Caco-2 (cell line): ENCODE results near the gene ZNF805. TPM values are rescaled to one million over a fixed set of nuclear protein-coding genes. Genes with fewer than 3 reads are reported as not detected.

Experiments used
- BruUV-seq: library from RNA; stranded (reverse); fragments of 400-500 nt; replicated peaks from 2 replicates; lab custom pipeline; 2021; lab: Mats Ljungman, UMichigan
- CTCF ChIA-PET: fragments of 300-600 bp; sonication (Branson Sonifier 250); formaldehyde crosslinking; loops from one replicate; lab custom pipeline; 2022; ENCODE audit warnings: antibody characterized with exemption; lab: Charles Lee
- POLR2A ChIA-PET: fragments of 300-600 bp; sonication (Branson Sonifier 250); formaldehyde crosslinking; loops from one replicate; lab custom pipeline; 2022; ENCODE audit warnings: antibody characterized with exemption; lab: Charles Lee
- DNase-seq, 2 experiments: peaks; one replicate each; pipeline versions ENCODE4 v3.0.0 to v3.0.0-alpha.2; 2020 to 2022
- H3K27me3 ChIP-seq: replicated peaks from 2 replicates; pipeline ENCODE4 v1.6.0; 2011; ENCODE audit warnings: low read length; ENCODE audit not compliant: control insufficient read depth, insufficient read depth
- H3K36me3 ChIP-seq: 2 replicates; pipeline ENCODE4 v1.5.1; 2011; ENCODE audit warnings: low read length; ENCODE audit not compliant: control insufficient read depth, insufficient read depth
- H3K4me1 ChIP-seq: fragments of 250-450 bp; sonication (Bioruptor Pico); 2 replicates; pipeline ENCODE4 v1.5.1; 2020; ENCODE audit warnings: mild to moderate bottlenecking
- H3K4me3 ChIP-seq: 2 replicates; pipeline ENCODE4 v1.5.1; 2011; ENCODE audit warnings: low read depth, mild to moderate bottlenecking, control low read depth, low read length
- H3K9me3 ChIP-seq: fragments of 250-450 bp; sonication (Bioruptor Pico); 2 replicates; pipeline ENCODE4 v1.5.1; 2020; ENCODE audit warnings: mild to moderate bottlenecking, moderate library complexity
- H3K27ac Mint-ChIP-seq: one replicate; pipeline ENCODE4 v1.8.0; 2022; ENCODE audit warnings: mixed read lengths; ENCODE audit not compliant: unreplicated experiment
- H3K27me3 Mint-ChIP-seq: one replicate; pipeline ENCODE4 v1.8.0; 2022; ENCODE audit warnings: mixed read lengths; ENCODE audit not compliant: insufficient read depth, unreplicated experiment
- H3K36me3 Mint-ChIP-seq: one replicate; pipeline ENCODE4 v1.8.0; 2022; ENCODE audit warnings: mild to moderate bottlenecking, mixed read lengths; ENCODE audit not compliant: insufficient read depth, unreplicated experiment
- H3K4me1 Mint-ChIP-seq: one replicate; pipeline ENCODE4 v1.8.0; 2022; ENCODE audit warnings: low read depth, mixed read lengths; ENCODE audit not compliant: unreplicated experiment
- H3K4me3 Mint-ChIP-seq: one replicate; pipeline ENCODE4 v1.8.0; 2022; ENCODE audit warnings: mild to moderate bottlenecking, moderate library complexity, mixed read lengths; ENCODE audit not compliant: unreplicated experiment
- H3K9me3 Mint-ChIP-seq: one replicate; pipeline ENCODE4 v1.8.0; 2022; ENCODE audit warnings: mixed read lengths; ENCODE audit not compliant: unreplicated experiment
- CTCF ChIP-seq, 2 experiments: fragments of 200-600 bp in 1 of 2; IDR thresholded peaks; 1 replicate in 1 of 2; 2 replicates in 1 of 2; pipeline versions ENCODE4 v1.5.1 to v1.8.0; 2011 to 2022; ENCODE audit warnings: antibody characterized with exemption in 1 of 2, control low read depth in 1 of 2, inconsistent platforms in 1 of 2, low read depth in 1 of 2, low read length in 1 of 2, mild to moderate bottlenecking in 1 of 2, moderate library complexity in 1 of 2; ENCODE audit not compliant: insufficient read depth in 1 of 2, severe bottlenecking in 1 of 2, unreplicated experiment in 1 of 2
- intact Hi-C: fragments of 100-400 bp; cut with micrococcal nuclease; formaldehyde crosslinking; loops from one replicate; pipeline ENCODE4 v1.10.0; 2022; ENCODE audit not compliant: unreplicated experiment
- total RNA-seq: library from RNA; stranded (reverse); gene quantifications from 2 replicates; pipeline ENCODE4 v1.2.3, GENCODE V29; 2022

Gene ZNF805
- total RNA-seq, 1 experiment from 2014 or later = 13.8 TPM

- intact Hi-C loops = no loop called here
- H3K4me1 ChIP-seq = no peaks in the 10 kb centered on the region
- Mint-ChIP-seq H3K36me3 (peaks cover 26% of the 10 kb centered on the region), H3K27me3 (no peaks in the 10 kb centered on the region), H3K27ac (no peak overlapping the region), H3K9me3 (no peaks in the 10 kb centered on the region), H3K4me1 (no peaks in the 10 kb centered on the region), H3K4me3 (no peak overlapping the region)
- no peaks in the 10 kb centered on the region for H3K9me3 ChIP-seq
- no peaks in the 10 kb centered on the region for H3K27me3 ChIP-seq
- CTCF ChIA-PET = no interaction called here
- H3K4me3 ChIP-seq = no peak overlapping the region
- no peak for DNase-seq
- POLR2A ChIA-PET = no interaction called here
- TF ChIP-seq CTCF (IDR thresholded peaks at IDR 0.05; ENCODE audit: insufficient read depth in 1 of 2, low read depth in 1 of 2, low read length in 1 of 2, severe bottlenecking in 1 of 2, unreplicated experiment in 1 of 2) = no peak
- peaks cover 4% of the 10 kb centered on the region; the same call in 1 of the 2 replicates for H3K36me3 ChIP-seq
- BruUV-seq = no TSS peak
Measured at GRCh38 chr19:57202160-57202559, 38.3 kb upstream of the ZNF805 start.

- H3K4me1 ChIP-seq = no peaks in the 10 kb centered on the region
- POLR2A ChIA-PET = no interaction called here
- intact Hi-C loops = no loop called here
- DNase-seq = no peak
- peaks cover 3% of the 10 kb centered on the region for H3K36me3 ChIP-seq
- H3K4me1 Mint-ChIP-seq = no peaks in the 10 kb centered on the region
- no peaks in the 10 kb centered on the region for H3K9me3 ChIP-seq
- CTCF ChIA-PET = no interaction called here
- H3K27ac Mint-ChIP-seq = no peak overlapping the region
- TF ChIP-seq CTCF (IDR thresholded peaks at IDR 0.05; ENCODE audit: insufficient read depth in 1 of 2, low read depth in 1 of 2, low read length in 1 of 2, severe bottlenecking in 1 of 2, unreplicated experiment in 1 of 2) = no peak
- H3K27me3 ChIP-seq = no peaks in the 10 kb centered on the region
- H3K36me3 Mint-ChIP-seq = peaks cover 37% of the 10 kb centered on the region
- H3K27me3 Mint-ChIP-seq = no peaks in the 10 kb centered on the region
- no peak overlapping the region for H3K4me3 Mint-ChIP-seq
- BruUV-seq = no TSS peak
- no peak overlapping the region for H3K4me3 ChIP-seq
- no peaks in the 10 kb centered on the region for H3K9me3 Mint-ChIP-seq
Measured at GRCh38 chr19:57210381-57210780, 30.1 kb upstream of the ZNF805 start.

- ChIA-PET POLR2A (no interaction called here), CTCF (no interaction called here)
- no peaks in the 10 kb centered on the region for H3K9me3 ChIP-seq
- Mint-ChIP-seq H3K27ac (no peak overlapping the region), H3K4me1 (no peaks in the 10 kb centered on the region), H3K9me3 (no peaks in the 10 kb centered on the region), H3K36me3 (peaks cover 32% of the 10 kb centered on the region), H3K4me3 (no peak overlapping the region), H3K27me3 (no peaks in the 10 kb centered on the region)
- no peak for DNase-seq
- no peaks in the 10 kb centered on the region for H3K4me1 ChIP-seq
- H3K27me3 ChIP-seq = no peaks in the 10 kb centered on the region
- H3K36me3 ChIP-seq = peaks cover 3% of the 10 kb centered on the region
- intact Hi-C loops = no loop called here
- no peak for TF ChIP-seq CTCF (IDR thresholded peaks at IDR 0.05; ENCODE audit: insufficient read depth in 1 of 2, low read depth in 1 of 2, low read length in 1 of 2, severe bottlenecking in 1 of 2, unreplicated experiment in 1 of 2)
- no peak overlapping the region for H3K4me3 ChIP-seq
- BruUV-seq = no TSS peak
Measured at GRCh38 chr19:57212109-57212508, 28.3 kb upstream of the ZNF805 start.
